IMR-90 (cell line): ENCODE data around the gene CAB39. TPM values are rescaled to one million over a fixed set of nuclear protein-coding genes. Genes with fewer than 3 reads are reported as not detected.

ENCODE experiments used
- ATAC-seq: fragments of 200-7000 bp; cut with Tn5 transposase; 2 replicates; pipeline ENCODE4 v1.9.1; 2020; ENCODE audit warnings: low read depth, mild to moderate bottlenecking, moderate library complexity
- BruUV-seq: library from RNA; stranded (reverse); fragments of 400-500 nt; replicated peaks from 2 replicates; lab custom pipeline; 2021; lab: Mats Ljungman, UMichigan
- CTCF ChIA-PET: fragments of 300-600 bp; formaldehyde crosslinking; extraction: SDS; loops from one replicate; lab custom pipeline; 2021; ENCODE audit warnings: antibody characterized with exemption; lab: Yijun Ruan, JAX
- POLR2A ChIA-PET: fragments of 300-600 bp; sonication (Branson Sonifier 250); formaldehyde crosslinking; loops from one replicate; lab custom pipeline; 2022; ENCODE audit warnings: antibody characterized with exemption; ENCODE audit not compliant: unreplicated experiment; lab: Charles Lee
- DNase-seq: peaks from one replicate; pipeline ENCODE4 v3.0.0; 2013
- H2AFZ ChIP-seq: replicated peaks from 2 replicates; pipeline ENCODE3; 2013; ENCODE audit warnings: low read length, mild to moderate bottlenecking; ENCODE audit not compliant: poor library complexity
- H2AK5ac ChIP-seq: 2 replicates; pipeline ENCODE4 v1.6.1; 2013; ENCODE audit warnings: low read depth, low read length, inconsistent platforms
- H2AK9ac ChIP-seq: replicated peaks from 2 replicates; pipeline ENCODE3; 2013; ENCODE audit warnings: mild to moderate bottlenecking, low read depth, low read length, moderate library complexity; ENCODE audit not compliant: poor library complexity
- H2BK120ac ChIP-seq: 2 replicates; pipeline ENCODE4 v1.6.1; 2013; ENCODE audit warnings: low read depth, low read length, inconsistent platforms
- H2BK15ac ChIP-seq: 3 replicates; pipeline ENCODE4 v1.6.1; 2013; ENCODE audit warnings: low read depth, low read length, inconsistent platforms
- H2BK20ac ChIP-seq: 2 replicates; pipeline ENCODE4 v1.6.1; 2013; ENCODE audit warnings: low read depth, mild to moderate bottlenecking, inconsistent platforms, low read length, moderate library complexity
- H2BK5ac ChIP-seq: 2 replicates; pipeline ENCODE4 v1.6.1; 2013; ENCODE audit warnings: mild to moderate bottlenecking, low read depth, low read length, inconsistent platforms; ENCODE audit not compliant: poor library complexity, severe bottlenecking
- H3K14ac ChIP-seq: replicated peaks from 2 replicates; pipeline ENCODE4 v1.6.1; 2013; ENCODE audit warnings: low read depth, low read length, inconsistent platforms
- H3K18ac ChIP-seq: 2 replicates; pipeline ENCODE4 v1.6.1; 2013; ENCODE audit warnings: low read depth, low read length, control low read depth
- H3K23ac ChIP-seq: 2 replicates; pipeline ENCODE4 v1.6.1; 2013; ENCODE audit warnings: low read depth, low read length, inconsistent platforms
- H3K27ac ChIP-seq: 2 replicates; pipeline ENCODE4 v1.5.1; 2013; ENCODE audit warnings: mild to moderate bottlenecking, control low read depth, low read length; ENCODE audit not compliant: insufficient read depth
- H3K27me3 ChIP-seq: 2 replicates; pipeline ENCODE4 v1.6.1; 2013; ENCODE audit warnings: low read length; ENCODE audit not compliant: control insufficient read depth, insufficient read depth
- H3K36me3 ChIP-seq: 2 replicates; pipeline ENCODE4 v1.6.1; 2013; ENCODE audit warnings: low read length, mixed read lengths; ENCODE audit not compliant: control insufficient read depth, insufficient read depth
- H3K4ac ChIP-seq: 2 replicates; pipeline ENCODE4 v1.6.1; 2013; ENCODE audit warnings: low read depth, low read length, inconsistent platforms
- H3K4me1 ChIP-seq: 2 replicates; pipeline ENCODE4 v1.6.1; 2013; ENCODE audit warnings: low read length, mixed read lengths; ENCODE audit not compliant: control insufficient read depth, insufficient read depth
- H3K4me2 ChIP-seq: 2 replicates; pipeline ENCODE4 v1.6.1; 2013; ENCODE audit warnings: low read depth, mild to moderate bottlenecking, control low read depth, low read length, moderate library complexity
- H3K4me3 ChIP-seq: 2 replicates; pipeline ENCODE4 v1.5.1; 2013; ENCODE audit warnings: low read depth, mild to moderate bottlenecking, control low read depth, low read length, moderate library complexity; ENCODE audit not compliant: insufficient read depth
- H3K56ac ChIP-seq: 2 replicates; pipeline ENCODE4 v1.6.1; 2013; ENCODE audit warnings: low read length, inconsistent platforms; ENCODE audit not compliant: insufficient read depth; ENCODE audit errors: extremely low read depth
- H3K79me1 ChIP-seq, 2 experiments: 2 replicates each; pipeline ENCODE4 v1.6.1; 2013; ENCODE audit warnings: low read length in 2 of 2, inconsistent platforms in 1 of 2, low read depth in 1 of 2
- H3K9ac ChIP-seq: 2 replicates; pipeline ENCODE4 v1.6.1; 2013; ENCODE audit warnings: low read depth, low read length, control low read depth
- H3K9me1 ChIP-seq: 2 replicates; pipeline ENCODE4 v1.6.1; 2013; ENCODE audit warnings: low read length, inconsistent platforms; ENCODE audit not compliant: insufficient read depth
- H3K9me3 ChIP-seq: 2 replicates; pipeline ENCODE4 v1.6.1; 2013; ENCODE audit warnings: low read length; ENCODE audit not compliant: control insufficient read depth, insufficient read depth
- H4K20me1 ChIP-seq: 2 replicates; pipeline ENCODE4 v1.6.1; 2013; ENCODE audit warnings: low read length, inconsistent platforms; ENCODE audit not compliant: insufficient read depth
- H4K5ac ChIP-seq: 2 replicates; pipeline ENCODE4 v1.6.1; 2013; ENCODE audit warnings: mild to moderate bottlenecking, low read depth, low read length, control low read depth
- H4K8ac ChIP-seq, 2 experiments: 2 replicates each; pipeline ENCODE4 v1.6.1; 2013; ENCODE audit warnings: low read depth in 2 of 2, low read length in 2 of 2, control low read depth in 1 of 2, inconsistent platforms in 1 of 2
- H4K91ac ChIP-seq: 2 replicates; pipeline ENCODE4 v1.6.1; 2013; ENCODE audit warnings: low read depth, low read length, inconsistent platforms; ENCODE audit not compliant: insufficient read depth
- CEBPB ChIP-seq: IDR thresholded peaks from 2 replicates; pipeline ENCODE4 v1.6.1; 2012; ENCODE audit warnings: low read depth, low read length, improper control_type of control experiment
- WGBS, 2 experiments: methylation state at CpG; one replicate each; pipeline versions ENCODE4 v1.1.5 to v1.1.7; 2013; ENCODE audit warnings: missing lambda C conversion rate in 2 of 2; ENCODE audit not compliant: insufficient read length in 1 of 2; ENCODE audit errors: extremely low coverage in 2 of 2; 5-methylcytosine and 5-hydroxymethylcytosine counted together
- dilution Hi-C: fragments of 300-500 bp; cut with HindIII; formaldehyde crosslinking; loops from one replicate; pipeline ENCODE4 v1.14.3; 2018; ENCODE audit warnings: low sequenced_read_pairs; ENCODE audit not compliant: unreplicated experiment
- in situ Hi-C: fragments of 300-500 bp; cut with MboI; formaldehyde crosslinking; loops from 3 replicates; pipeline ENCODE4 v1.14.3; 2019; ENCODE audit warnings: low sequenced_read_pairs, inconsistent platforms, mixed read lengths
- intact Hi-C: fragments of 100-400 bp; cut with micrococcal nuclease; formaldehyde crosslinking; loops from 2 replicates; pipeline ENCODE4 v1.10.0; 2022
- polyA plus RNA-seq, 3 experiments: library from polyadenylated mRNA; depleted of rRNA; stranded (reverse); fragments of >200 nt; gene quantifications; 2 replicates each; pipeline ENCODE4 v1.2.3, GENCODE V29; 2012; ENCODE audit warnings: low replicate concordance in 1 of 3
- total RNA-seq: library from RNA; depleted of rRNA; stranded (reverse); fragments of >200 nt; gene quantifications from 2 replicates; pipeline ENCODE4 v1.2.3, GENCODE V29; 2012
- TF ChIP-seq, protein P1 (sequence below): conservative IDR thresholded peaks from 2 replicates; pipeline ENCODE4 v1.5.1; 2012; ENCODE audit warnings: mild to moderate bottlenecking, low read depth, low read length, improper control_type of control experiment

CAB39 gene
- total and polyA plus RNA-seq, 2 of the 4 experiments (the other 2 are of a cell fraction) = 38.2 to 71.7 TPM

DNA sequence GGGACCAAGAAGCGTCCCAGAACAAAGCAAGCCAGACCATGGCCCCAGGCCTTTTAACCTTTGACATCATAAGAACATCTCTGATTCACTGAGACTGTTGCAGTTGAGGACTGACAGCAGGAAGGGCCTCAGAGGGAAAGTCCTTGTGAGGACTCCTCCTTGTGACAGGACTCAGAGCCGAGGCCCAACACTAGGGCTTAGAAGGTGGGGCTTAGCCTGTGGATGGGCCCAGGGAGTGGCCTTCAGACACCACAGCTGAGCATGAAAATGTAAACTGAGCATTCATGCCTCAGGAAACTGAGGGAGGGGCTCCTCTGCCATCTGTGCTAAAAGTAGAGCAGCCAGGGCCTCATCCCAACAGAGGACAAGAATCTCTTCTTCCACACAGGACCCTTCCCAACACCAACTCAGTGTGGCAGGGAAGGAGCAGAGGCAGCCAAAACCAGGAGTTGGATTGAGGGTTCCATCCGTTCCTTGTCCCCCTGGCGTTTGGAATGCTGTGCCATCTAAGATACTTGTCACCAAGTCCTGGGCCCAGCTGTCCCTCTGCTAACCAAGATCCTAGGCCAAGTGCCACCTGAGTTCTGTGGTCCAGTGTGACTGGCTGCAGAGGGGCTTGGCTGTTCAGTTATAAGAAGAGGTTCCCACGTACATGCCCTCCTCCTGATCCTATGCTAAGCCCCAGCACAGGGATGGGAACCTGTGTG, 37.5 kb upstream of the CAB39 start (continued):
- no peak for TF ChIP-seq CEBPB

DNA sequence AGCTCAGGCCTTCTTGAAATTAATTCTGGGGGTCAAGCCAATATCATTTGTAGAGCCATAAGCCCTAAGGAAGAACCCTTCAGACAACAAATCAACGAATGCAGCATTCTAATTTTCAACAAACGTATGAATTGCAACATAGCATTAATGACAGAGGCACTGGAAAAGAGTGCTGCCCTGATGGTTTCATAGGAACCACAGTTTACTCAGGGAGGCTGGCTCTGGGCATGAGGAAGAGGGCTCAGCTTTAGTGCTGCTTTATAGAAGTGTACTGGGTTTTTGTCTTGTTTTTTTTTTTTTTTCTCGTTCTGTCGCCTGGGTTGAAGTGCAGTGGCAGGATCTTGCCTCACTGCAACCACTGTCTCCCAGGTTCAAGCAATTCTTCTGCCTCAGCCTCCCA, 36.1 kb upstream of the CAB39 start:
- in situ Hi-C loops (no loop called here), intact Hi-C loops (no loop called here)
- POLR2A ChIA-PET = no interaction called here

More for the DNA sequence above, 36.1 kb upstream of the CAB39 start:
- Histone ChIP-seq H2AK5ac (no peak overlapping the region), H4K91ac (no peak overlapping the region), H3K18ac (no peak overlapping the region), H3K27me3 (no peaks in the 10 kb centered on the region; the same call in 1 of the 2 replicates), H3K4ac (no peak overlapping the region), H2BK20ac (no peak overlapping the region), H4K20me1 (no peaks in the 10 kb centered on the region), H3K23ac (no peak overlapping the region), H3K9me1 (peaks cover 2% of the 10 kb centered on the region; the same call in 1 of the 2 replicates), H2AK9ac (no peak overlapping the region), H3K9ac (no peak overlapping the region), H3K14ac (no peak overlapping the region), H2BK120ac (no peak overlapping the region), H3K79me1 (no peaks in the 10 kb centered on the region), H2BK5ac (no peak overlapping the region), H3K56ac (no peak overlapping the region), H3K4me3 (no peak overlapping the region), H2BK15ac (no peak overlapping the region), H4K8ac (no peak overlapping the region), H3K27ac (no peak overlapping the region), H4K5ac (no peak overlapping the region), H2AFZ (no peak overlapping the region), H3K36me3 (no peaks in the 10 kb centered on the region), H3K9me3 (peaks cover 3% of the 10 kb centered on the region), H3K4me1 (peaks cover 9% of the 10 kb centered on the region), H3K4me2 (no peak overlapping the region)
- TF ChIP-seq, protein P1, sequence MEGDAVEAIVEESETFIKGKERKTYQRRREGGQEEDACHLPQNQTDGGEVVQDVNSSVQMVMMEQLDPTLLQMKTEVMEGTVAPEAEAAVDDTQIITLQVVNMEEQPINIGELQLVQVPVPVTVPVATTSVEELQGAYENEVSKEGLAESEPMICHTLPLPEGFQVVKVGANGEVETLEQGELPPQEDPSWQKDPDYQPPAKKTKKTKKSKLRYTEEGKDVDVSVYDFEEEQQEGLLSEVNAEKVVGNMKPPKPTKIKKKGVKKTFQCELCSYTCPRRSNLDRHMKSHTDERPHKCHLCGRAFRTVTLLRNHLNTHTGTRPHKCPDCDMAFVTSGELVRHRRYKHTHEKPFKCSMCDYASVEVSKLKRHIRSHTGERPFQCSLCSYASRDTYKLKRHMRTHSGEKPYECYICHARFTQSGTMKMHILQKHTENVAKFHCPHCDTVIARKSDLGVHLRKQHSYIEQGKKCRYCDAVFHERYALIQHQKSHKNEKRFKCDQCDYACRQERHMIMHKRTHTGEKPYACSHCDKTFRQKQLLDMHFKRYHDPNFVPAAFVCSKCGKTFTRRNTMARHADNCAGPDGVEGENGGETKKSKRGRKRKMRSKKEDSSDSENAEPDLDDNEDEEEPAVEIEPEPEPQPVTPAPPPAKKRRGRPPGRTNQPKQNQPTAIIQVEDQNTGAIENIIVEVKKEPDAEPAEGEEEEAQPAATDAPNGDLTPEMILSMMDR = no peak
- TF ChIP-seq CEBPB = 0 out of 2 replicates have a peak, but pooled peaks have one; percentile 2
- ATAC-seq (no peak), DNase-seq (no peak)
- CTCF ChIA-PET = interaction anchor here (0.6 kb wide), 1 partner anchor 609 kb away, joined by 5 read pairs; no protein-coding TSS in a partner anchor
- no CpG with 5 or more reads among the region's 4 CpGs for WGBS, 2 experiments
- BruUV-seq = no TSS peak
- dilution Hi-C loops = no loop called here
